HG02588 (cell line): ENCODE data around the gene NUDT7.

Experiments
- ATAC-seq: cut with Tn5 transposase; IDR thresholded peaks from one replicate; pipeline ENCODE4 v1.9.1; 2021; ENCODE audit warnings: mild to moderate bottlenecking, moderate library complexity; ENCODE audit not compliant: unreplicated experiment

NUDT7 gene

GRCh38 chr16:77775911-77776909, 53.9 kb downstream of the NUDT7 start:
- ATAC-seq = no peak

- no peak for ATAC-seq
These were observed 55.4 kb downstream of the NUDT7 start for GRCh38 chr16:77777745-77778144.

GRCh38 chr16:77780378-77780837, 58.1 kb downstream of the NUDT7 start:
- ATAC-seq = no peak

- ATAC-seq = no peak
These were observed 58.8 kb downstream of the NUDT7 start for GRCh38 chr16:77781091-77781490.

- ATAC-seq = no peak
These were observed 60.4 kb downstream of the NUDT7 start for GRCh38 chr16:77782694-77783093.

GRCh38 chr16:77784441-77785372, 62.4 kb downstream of the NUDT7 start:
- ATAC-seq = no peak

GRCh38 chr16:77785373-77785764, 63.1 kb downstream of the NUDT7 start:
- no peak for ATAC-seq

GRCh38 chr16:77786186-77786847, 64.0 kb downstream of the NUDT7 start:
- ATAC-seq = no peak

- no peak for ATAC-seq
These were observed 65.1 kb downstream of the NUDT7 start for GRCh38 chr16:77787452-77787851.

- no peak for ATAC-seq
These were observed 66.1 kb downstream of the NUDT7 start, which contains the start of gene VAT1L for GRCh38 chr16:77788181-77789084. TSS of gene VAT1L (plus strand) at chr16:77788564. CDS start at chr16:77788683, 119 bp downstream.

- ATAC-seq = no peak
These were observed 67.0 kb downstream of the NUDT7 start for GRCh38 chr16:77789085-77790008.

- no peak for ATAC-seq
These were observed 67.7 kb downstream of the NUDT7 start for GRCh38 chr16:77790009-77790372.

GRCh38 chr16:77790912-77791311, 68.6 kb downstream of the NUDT7 start:
- ATAC-seq = no peak
